HT-29 (cell line): ENCODE results near the gene SIRT5. TPM values are rescaled to one million over a fixed set of nuclear protein-coding genes. Genes with fewer than 3 reads are reported as not detected.

ENCODE experiments used
- DNase-seq: peaks from one replicate; pipeline ENCODE4 v3.0.0-alpha.2; 2015; ENCODE audit warnings: low spot score
- total RNA-seq: library from RNA; depleted of rRNA; stranded (reverse); fragments of >200 nt; shearing (Covaris generic); gene quantifications from 2 replicates; pipeline ENCODE4 v1.2.3, GENCODE V29; 2014; rRNA removed

SIRT5 gene
- total RNA-seq, 1 experiment from 2014 or later: 8.3 TPM

- no peak for DNase-seq
These were observed 56.1 kb downstream of the SIRT5 start for GRCh38 chr6:13630499-13630898.

DNA sequence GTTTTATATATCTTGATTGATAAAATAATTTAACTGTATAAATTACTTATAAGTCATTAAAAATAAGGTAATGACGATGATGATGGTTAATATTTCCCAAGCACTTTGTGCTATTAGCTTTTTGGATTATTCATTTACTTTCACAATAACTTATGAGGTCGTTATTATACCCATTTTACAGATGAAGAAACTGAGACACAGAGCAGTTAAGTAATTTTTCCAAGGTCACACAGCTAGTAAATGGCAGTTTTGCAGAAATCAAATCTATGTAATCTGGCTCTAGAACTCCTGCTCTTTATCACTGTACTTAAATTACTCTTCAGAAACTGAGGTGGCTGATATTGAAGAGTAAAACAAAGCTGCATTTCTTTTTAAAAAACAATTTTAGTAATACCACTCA lies 58.9 kb downstream of the SIRT5 start:
- no peak for DNase-seq

GRCh38 chr6:13635948-13636658 lies 61.7 kb downstream of the SIRT5 start:
- DNase-seq: no peak

DNA sequence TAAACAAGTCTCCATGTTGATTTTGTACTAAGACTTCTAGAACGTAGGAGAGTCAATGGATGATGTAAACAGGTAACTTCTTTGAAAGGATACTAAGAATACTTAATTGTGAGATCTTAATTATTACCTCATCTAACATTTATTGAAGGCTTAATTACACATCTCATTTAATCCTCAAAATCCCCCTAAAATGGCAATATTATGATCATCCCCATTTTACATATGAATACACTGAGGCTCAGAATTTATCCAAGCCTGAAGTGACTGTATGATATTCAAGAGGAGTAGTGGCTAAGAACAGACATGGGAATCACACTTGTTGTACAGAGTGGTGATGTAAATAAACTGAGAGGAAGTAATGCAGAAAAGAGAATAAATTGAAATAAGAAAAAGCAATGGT lies 63.6 kb downstream of the SIRT5 start:
- DNase-seq: no peak

- no peak for DNase-seq
These were observed 64.2 kb downstream of the SIRT5 start for GRCh38 chr6:13638626-13639025.

GRCh38 chr6:13641315-13641714 lies 66.9 kb downstream of the SIRT5 start:
- DNase-seq: no peak

DNA sequence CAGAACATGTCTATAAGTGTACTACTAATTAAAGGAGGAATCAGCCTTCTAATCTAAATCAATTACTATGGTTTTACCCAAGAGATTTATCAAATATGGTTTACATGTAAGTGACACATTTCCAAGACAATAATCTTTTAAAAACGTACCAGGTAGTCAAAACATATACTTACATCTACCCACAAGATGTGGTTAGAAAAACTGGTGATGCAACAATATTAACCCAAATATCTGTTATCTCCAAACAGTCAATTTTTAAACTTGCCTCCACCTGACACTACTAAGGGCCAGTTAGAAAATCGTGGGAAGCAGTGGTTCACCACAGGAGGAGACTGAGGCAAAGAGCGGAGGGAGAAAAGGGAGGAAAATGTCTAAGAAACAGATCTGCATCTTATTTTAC lies 68.7 kb downstream of the SIRT5 start:
- no peak for DNase-seq

DNA sequence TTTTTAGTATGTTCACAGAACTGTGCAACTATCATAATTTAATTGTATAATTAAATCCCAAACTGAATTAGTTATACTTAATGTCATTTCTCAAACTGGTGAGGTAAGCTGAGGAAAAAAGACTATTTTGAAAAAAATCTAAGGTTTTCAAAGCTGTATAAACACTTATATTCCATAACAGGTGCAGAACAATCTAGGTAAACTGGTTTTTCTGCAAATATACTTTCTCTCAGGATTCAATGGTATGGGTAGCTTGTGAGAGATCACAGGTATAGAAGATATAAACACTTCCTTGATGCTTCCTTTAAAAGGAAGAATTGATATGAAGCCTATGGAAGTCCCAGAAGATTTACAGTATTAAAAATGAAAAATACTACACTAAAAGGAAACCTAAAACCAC lies 74.4 kb downstream of the SIRT5 start:
- no peak for DNase-seq

DNA sequence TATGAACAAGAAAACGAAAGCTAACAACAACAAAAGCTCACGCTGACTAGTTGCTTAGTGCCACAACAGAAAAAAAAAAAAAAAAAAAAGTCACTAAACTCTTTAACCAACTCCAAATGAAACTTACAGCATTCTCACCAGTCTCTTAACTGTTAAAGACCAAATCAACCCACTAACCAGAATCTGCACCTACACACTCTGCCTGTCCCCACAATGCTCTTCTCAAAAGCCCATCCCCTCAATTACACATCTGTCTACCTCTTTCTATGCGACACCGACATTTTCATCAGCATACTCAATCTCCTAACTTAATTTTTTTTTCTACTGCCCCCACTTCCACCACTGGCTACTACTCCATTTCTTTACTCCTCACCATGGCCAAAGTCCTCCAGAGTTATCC lies 75.0 kb downstream of the SIRT5 start:
- DNase-seq: no peak

- DNase-seq: no peak
These were observed 78.9 kb downstream of the SIRT5 start for GRCh38 chr6:13653296-13653695.

GRCh38 chr6:13654496-13654895 lies 80.1 kb downstream of the SIRT5 start:
- DNase-seq: no peak

GRCh38 chr6:13655700-13656099 lies 81.3 kb downstream of the SIRT5 start:
- DNase-seq: no peak

DNA sequence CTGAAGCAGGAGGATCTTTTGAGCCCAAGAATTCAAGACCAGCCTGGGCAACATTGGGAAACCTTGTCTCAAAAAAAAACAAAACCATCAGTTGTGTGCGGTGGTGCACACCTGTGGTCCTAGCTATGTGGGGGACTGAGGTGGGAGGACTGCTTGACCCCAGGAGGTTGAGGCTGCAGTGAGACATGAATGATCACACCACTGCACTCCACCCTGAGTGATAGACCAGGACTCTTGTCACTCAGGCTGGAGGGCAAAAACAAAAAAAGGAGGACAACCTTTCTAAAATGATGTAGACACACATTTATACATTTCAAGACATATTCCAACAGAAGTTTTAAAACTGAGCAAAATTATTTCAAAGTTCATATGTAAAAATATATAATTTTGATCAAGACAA lies 85.9 kb downstream of the SIRT5 start:
- no peak for DNase-seq

GRCh38 chr6:13660893-13661292 lies 86.5 kb downstream of the SIRT5 start:
- no peak for DNase-seq

- DNase-seq: no peak
These were observed 87.2 kb downstream of the SIRT5 start for GRCh38 chr6:13661647-13662046.

DNA sequence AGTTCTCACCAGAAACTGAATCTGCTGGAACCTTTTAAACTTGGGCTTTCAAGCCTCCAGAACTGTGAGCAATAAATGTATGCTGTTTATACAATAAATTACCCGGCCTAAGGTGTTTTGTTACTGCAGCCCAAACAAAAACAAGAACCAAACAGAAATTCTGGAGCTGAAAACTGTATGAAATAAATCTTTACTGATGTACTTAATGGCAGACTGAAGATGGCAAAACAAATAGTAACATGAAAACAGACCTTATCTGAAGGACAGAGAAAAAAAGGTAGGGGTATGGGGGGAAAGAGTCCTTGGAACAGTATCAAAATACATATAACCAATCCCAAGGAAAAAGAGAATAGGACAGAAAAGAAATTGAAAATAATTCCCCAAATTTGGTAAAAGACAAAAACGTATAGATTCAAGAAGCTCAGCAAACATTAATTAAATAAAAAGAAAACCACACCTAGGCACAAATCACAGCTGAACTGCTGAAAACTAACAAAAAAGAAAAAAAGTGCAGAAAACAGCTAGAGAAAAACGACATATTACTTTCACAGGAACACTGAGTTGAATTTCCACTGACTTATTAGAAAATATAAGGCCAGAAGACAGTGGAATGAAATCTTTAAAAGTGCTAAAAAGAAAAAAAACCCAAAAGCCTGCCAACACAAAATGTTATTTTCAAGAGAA lies 88.4 kb downstream of the SIRT5 start:
- DNase-seq: no peak

DNA sequence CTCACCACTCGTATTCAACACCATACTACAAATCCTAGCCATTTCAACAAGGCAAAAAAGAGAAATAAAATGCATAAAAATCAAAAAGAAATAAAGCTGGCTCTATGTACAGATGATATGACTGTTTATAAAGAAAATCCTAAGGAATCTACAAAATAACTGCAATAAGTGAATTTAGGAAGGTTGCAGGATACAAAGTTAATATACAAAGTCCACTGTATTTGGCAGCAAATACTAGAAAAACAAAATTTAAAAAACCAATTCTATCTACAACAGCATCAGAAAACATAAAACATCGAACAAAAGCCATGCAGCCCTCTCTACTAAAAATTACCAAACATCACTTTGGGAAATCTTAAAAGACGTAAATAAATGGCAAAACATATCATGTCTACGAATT lies 89.6 kb downstream of the SIRT5 start:
- no peak for DNase-seq

Other genes starting within 250 kb of the SIRT5 start
- 12.9 and 13.1 TPM in 2 replicates for gene TBC1D7, start 246.1 kb upstream of the SIRT5 start, total RNA-seq
- 13.3 and 13.5 TPM in 2 replicates for gene GFOD1, start 87.0 kb upstream of the SIRT5 start, total RNA-seq
- 54.9 and 71.6 TPM in 2 replicates for gene NOL7, start 40.7 kb downstream of the SIRT5 start, total RNA-seq
- gene RANBP9, start 137.2 kb downstream of the SIRT5 start, total RNA-seq: 13.0 and 15.1 TPM in 2 replicates
- 20.2 and 29.2 TPM in 2 replicates for gene MCUR1, start 240.0 kb downstream of the SIRT5 start, total RNA-seq